IPS-15b (cell line): ENCODE data around the gene GPC3.

Experiments
- H3K27me3 ChIP-seq: one replicate; pipeline ENCODE4 v1.6.1; 2013; ENCODE audit warnings: low read length; ENCODE audit not compliant: control insufficient read depth, insufficient read depth
- H3K36me3 ChIP-seq: one replicate; pipeline ENCODE4 v1.6.1; 2013; ENCODE audit warnings: low read length; ENCODE audit not compliant: control insufficient read depth, insufficient read depth
- H3K4me1 ChIP-seq: one replicate; pipeline ENCODE4 v1.6.1; 2013; ENCODE audit warnings: mild to moderate bottlenecking, low read length; ENCODE audit not compliant: control insufficient read depth, insufficient read depth
- H3K4me3 ChIP-seq: one replicate; pipeline ENCODE4 v1.5.1; 2013; ENCODE audit warnings: low read depth, low read length
- H3K9ac ChIP-seq: one replicate; pipeline ENCODE4 v1.6.1; 2013; ENCODE audit warnings: low read depth, mild to moderate bottlenecking, low read length
- H3K9me3 ChIP-seq: one replicate; pipeline ENCODE4 v1.6.1; 2013; ENCODE audit warnings: mild to moderate bottlenecking, low read length; ENCODE audit not compliant: control insufficient read depth, insufficient read depth

Gene GPC3

GRCh38 chrX:133869270-133869669 is 116.1 kb downstream of the GPC3 start:
- H3K4me3 ChIP-seq: no peak overlapping the region
- H3K27me3 ChIP-seq: no peaks in the 10 kb centered on the region
- no peak overlapping the region for H3K9ac ChIP-seq
- H3K9me3 ChIP-seq: no peaks in the 10 kb centered on the region
- peaks cover 2% of the 10 kb centered on the region for H3K36me3 ChIP-seq
- peaks cover 14% of the 10 kb centered on the region for H3K4me1 ChIP-seq

- Histone ChIP-seq H3K4me1 (peaks cover 14% of the 10 kb centered on the region), H3K9me3 (no peaks in the 10 kb centered on the region), H3K27me3 (no peaks in the 10 kb centered on the region), H3K9ac (no peak overlapping the region), H3K4me3 (no peak overlapping the region), H3K36me3 (peaks cover 2% of the 10 kb centered on the region)
Measured at GRCh38 chrX:133868682-133869081, 116.7 kb downstream of the GPC3 start.

- Histone ChIP-seq H3K36me3 (peaks cover 2% of the 10 kb centered on the region), H3K4me1 (peaks cover 14% of the 10 kb centered on the region), H3K27me3 (no peaks in the 10 kb centered on the region), H3K9me3 (no peaks in the 10 kb centered on the region), H3K4me3 (no peak overlapping the region), H3K9ac (no peak overlapping the region)
Measured at GRCh38 chrX:133868250-133868649, 117.1 kb downstream of the GPC3 start.

GRCh38 chrX:133865761-133866471 is 119.5 kb downstream of the GPC3 start:
- Histone ChIP-seq H3K9me3 (no peaks in the 10 kb centered on the region), H3K27me3 (no peaks in the 10 kb centered on the region), H3K4me1 (peaks cover 14% of the 10 kb centered on the region), H3K9ac (no peak overlapping the region), H3K36me3 (peaks cover 2% of the 10 kb centered on the region), H3K4me3 (peak overlapping the region; percentile 3)

GRCh38 chrX:133864236-133864635 is 121.2 kb downstream of the GPC3 start:
- Histone ChIP-seq H3K36me3 (peaks cover 2% of the 10 kb centered on the region), H3K4me1 (peaks cover 18% of the 10 kb centered on the region), H3K4me3 (no peak overlapping the region), H3K9me3 (no peaks in the 10 kb centered on the region), H3K9ac (no peak overlapping the region), H3K27me3 (no peaks in the 10 kb centered on the region)

- no peaks in the 10 kb centered on the region for H3K27me3 ChIP-seq
- no peaks in the 10 kb centered on the region for H3K9me3 ChIP-seq
- H3K4me3 ChIP-seq: no peak overlapping the region
- no peaks in the 10 kb centered on the region for H3K36me3 ChIP-seq
- H3K4me1 ChIP-seq: peaks cover 6% of the 10 kb centered on the region
- H3K9ac ChIP-seq: no peak overlapping the region
Measured at GRCh38 chrX:133859860-133860259, 125.5 kb downstream of the GPC3 start.

GRCh38 chrX:133859336-133859735 is 126.1 kb downstream of the GPC3 start:
- no peaks in the 10 kb centered on the region for H3K27me3 ChIP-seq
- no peak overlapping the region for H3K4me3 ChIP-seq
- H3K9me3 ChIP-seq: no peaks in the 10 kb centered on the region
- no peaks in the 10 kb centered on the region for H3K36me3 ChIP-seq
- peaks cover 4% of the 10 kb centered on the region for H3K4me1 ChIP-seq
- no peak overlapping the region for H3K9ac ChIP-seq

GRCh38 chrX:133857640-133858269 is 127.6 kb downstream of the GPC3 start:
- Histone ChIP-seq H3K4me3 (no peak overlapping the region), H3K27me3 (no peaks in the 10 kb centered on the region), H3K36me3 (no peaks in the 10 kb centered on the region), H3K9ac (no peak overlapping the region), H3K4me1 (peaks cover 4% of the 10 kb centered on the region), H3K9me3 (no peaks in the 10 kb centered on the region)

GRCh38 chrX:133856819-133857218 is 128.6 kb downstream of the GPC3 start:
- H3K4me3 ChIP-seq: no peak overlapping the region
- no peaks in the 10 kb centered on the region for H3K36me3 ChIP-seq
- peaks cover 4% of the 10 kb centered on the region for H3K4me1 ChIP-seq
- no peaks in the 10 kb centered on the region for H3K9me3 ChIP-seq
- H3K27me3 ChIP-seq: no peaks in the 10 kb centered on the region
- H3K9ac ChIP-seq: no peak overlapping the region

- no peaks in the 10 kb centered on the region for H3K4me1 ChIP-seq
- H3K36me3 ChIP-seq: no peaks in the 10 kb centered on the region
- no peak overlapping the region for H3K9ac ChIP-seq
- H3K9me3 ChIP-seq: no peaks in the 10 kb centered on the region
- H3K27me3 ChIP-seq: no peaks in the 10 kb centered on the region
- H3K4me3 ChIP-seq: no peak overlapping the region
Measured at GRCh38 chrX:133854290-133854689, 131.1 kb downstream of the GPC3 start.

GRCh38 chrX:133852837-133853356 is 132.5 kb downstream of the GPC3 start:
- no peaks in the 10 kb centered on the region for H3K4me1 ChIP-seq
- H3K4me3 ChIP-seq: no peak overlapping the region
- no peaks in the 10 kb centered on the region for H3K27me3 ChIP-seq
- H3K36me3 ChIP-seq: no peaks in the 10 kb centered on the region
- no peaks in the 10 kb centered on the region for H3K9me3 ChIP-seq
- H3K9ac ChIP-seq: no peak overlapping the region

- no peak overlapping the region for H3K9ac ChIP-seq
- H3K27me3 ChIP-seq: no peaks in the 10 kb centered on the region
- no peak overlapping the region for H3K4me3 ChIP-seq
- no peaks in the 10 kb centered on the region for H3K4me1 ChIP-seq
- no peaks in the 10 kb centered on the region for H3K36me3 ChIP-seq
- H3K9me3 ChIP-seq: no peaks in the 10 kb centered on the region
Measured at GRCh38 chrX:133852401-133852800, 133.0 kb downstream of the GPC3 start.
